Measurements from ENCODE around the gene FYB2.

- TF ChIP-seq POLR2A (IDR thresholded peaks at IDR 0.05; ENCODE audit: low read depth) (no peak), CTCF (IDR thresholded peaks at IDR 0.05) (no peak), POLR2AphosphoS5 (IDR thresholded peaks at IDR 0.05) (no peak)
These were observed 5.7 kb upstream of the FYB2 start for GRCh38 chr1:56824938-56825337.

All from esophagus muscularis mucosa (tissue), 3 donors.